Activated naive CD8-positive, alpha-beta T cell treated with anti-CD3 and anti-CD28 coated beads, Interleukin-2, amount 50 U/mL, for 16 hours (primary cell): ENCODE results near the gene UNC13A.
"Not testable (repeated sequence)": the region's sequence is repeated elsewhere in the genome, so short reads cannot be mapped to it uniquely, and the experiment has no call there.

Source experiments
- DNase-seq: peaks from one replicate; pipeline ENCODE4 v3.0.0-alpha.2; 2020; ENCODE audit warnings: low read depth, low spot score

Gene UNC13A

DNA sequence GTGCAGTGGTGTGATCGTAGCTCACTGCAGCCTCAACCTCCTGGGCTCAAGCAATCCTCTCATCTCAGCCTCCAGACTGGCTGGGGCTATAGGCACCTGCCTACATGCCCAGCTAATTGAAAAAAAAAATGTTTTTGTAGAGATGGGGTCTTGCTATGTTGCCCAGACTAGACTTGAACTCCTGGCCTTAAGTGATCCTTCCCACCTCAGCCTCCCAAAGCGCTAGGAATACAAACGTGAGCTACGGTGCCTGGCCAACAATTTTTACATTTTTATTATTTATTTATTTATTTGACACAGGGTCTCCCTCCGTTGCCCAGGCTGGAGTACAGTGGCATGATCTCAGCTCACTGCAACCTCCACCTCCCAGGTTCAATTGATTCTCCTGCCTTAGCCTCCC is 117.9 kb downstream of the UNC13A start:
- DNase-seq, result not testable (repeated sequence)

DNA sequence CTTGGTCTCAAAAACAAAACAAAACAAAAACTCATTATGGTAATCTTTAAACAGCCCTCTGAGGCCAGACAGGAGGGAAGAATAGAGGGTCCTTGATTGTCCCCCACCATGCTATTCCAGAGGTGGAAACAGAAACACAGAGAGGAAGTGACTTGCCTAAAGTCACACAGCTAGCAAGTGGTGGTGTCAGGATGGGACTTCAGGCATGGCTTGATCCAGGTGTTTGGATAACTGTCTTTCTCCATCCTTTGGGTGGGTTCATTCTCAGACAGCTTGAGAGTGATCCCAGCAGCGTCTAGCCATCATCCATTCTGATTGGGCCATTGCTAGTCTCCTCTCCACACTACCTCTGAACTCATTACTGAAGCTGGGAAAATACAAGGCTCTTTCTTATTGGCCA is 120.2 kb downstream of the UNC13A start:
- DNase-seq, result no peak

GRCh38 chr19:17565611-17566010 is 122.5 kb downstream of the UNC13A start:
- DNase-seq, result no peak

- DNase-seq, result no peak
Observed at GRCh38 chr19:17564781-17565180, 123.4 kb downstream of the UNC13A start.

- DNase-seq, result no peak
Observed at GRCh38 chr19:17562561-17562960, 125.6 kb downstream of the UNC13A start.

GRCh38 chr19:17562097-17562496 is 126.1 kb downstream of the UNC13A start:
- DNase-seq, result no peak

DNA sequence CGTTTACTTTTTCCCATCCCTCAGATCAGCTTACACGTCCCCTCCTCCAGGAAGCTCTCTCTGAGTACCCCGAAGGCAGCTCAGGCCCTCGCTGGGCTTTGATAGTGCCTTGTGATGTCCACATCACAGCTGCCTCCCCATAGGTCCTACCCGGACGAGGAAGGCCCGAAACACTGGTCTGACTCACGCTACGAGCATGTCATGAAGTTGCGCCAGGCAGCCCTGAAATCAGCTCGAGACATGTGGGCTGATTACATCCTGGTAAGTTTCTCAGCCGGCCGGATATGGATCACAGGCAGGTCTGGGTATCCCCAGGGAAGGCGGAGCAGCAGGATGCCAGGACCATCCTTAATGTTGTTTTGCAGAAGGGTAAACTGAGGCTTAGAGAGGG is 128.0 kb downstream of the UNC13A start:
- DNase-seq, result no peak

- no peak for DNase-seq
Observed at GRCh38 chr19:17557466-17557865, 130.7 kb downstream of the UNC13A start.

DNA sequence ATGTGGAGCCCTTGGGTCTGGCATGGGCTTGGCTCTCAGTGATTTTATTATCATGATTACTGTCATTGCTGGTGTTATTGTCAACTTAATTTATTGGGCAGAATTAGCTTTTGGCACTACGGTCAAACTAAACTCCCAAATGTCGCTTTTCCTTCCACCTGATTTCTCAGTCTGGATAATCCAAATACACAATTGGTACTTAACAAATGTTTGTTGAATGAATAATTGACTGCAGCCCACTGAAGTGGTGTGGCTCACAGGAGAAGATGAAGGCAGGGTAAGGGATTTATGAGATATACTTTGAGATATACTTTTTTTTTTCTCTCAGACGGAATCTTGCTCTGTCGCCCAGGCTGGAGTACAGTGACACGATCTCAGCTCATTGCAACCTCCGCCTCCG is 131.2 kb downstream of the UNC13A start:
- DNase-seq, result no peak

- no peak for DNase-seq
Observed at GRCh38 chr19:17555929-17556813, 132.0 kb downstream of the UNC13A start.

DNA sequence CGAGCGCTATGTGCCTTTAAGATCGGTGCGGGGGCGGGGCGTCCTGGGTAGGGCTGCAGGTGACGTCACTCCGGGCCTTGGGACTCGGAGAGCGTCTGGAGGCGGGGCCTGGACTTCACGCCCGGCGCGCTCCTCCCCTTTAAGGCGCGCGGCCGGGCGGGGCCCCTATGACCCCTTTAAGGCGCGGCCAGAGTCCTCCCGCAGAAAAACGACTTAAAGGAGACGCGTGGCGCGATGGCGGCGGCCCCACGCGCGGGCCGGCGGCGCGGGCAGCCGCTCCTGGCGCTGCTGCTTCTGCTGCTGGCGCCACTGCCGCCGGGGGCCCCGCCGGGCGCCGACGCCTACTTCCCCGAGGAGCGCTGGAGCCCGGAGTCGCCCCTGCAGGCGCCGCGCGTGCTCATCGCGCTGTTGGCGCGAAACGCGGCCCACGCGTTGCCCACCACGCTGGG is 132.7 kb downstream of the UNC13A start, which contains the start of gene COLGALT1:
TSS of gene COLGALT1 (plus strand) at position 170 of the 449 bp plus-strand sequence. CDS start at position 235, 65 bp downstream.
- peak; percentile 97 for DNase-seq

DNA sequence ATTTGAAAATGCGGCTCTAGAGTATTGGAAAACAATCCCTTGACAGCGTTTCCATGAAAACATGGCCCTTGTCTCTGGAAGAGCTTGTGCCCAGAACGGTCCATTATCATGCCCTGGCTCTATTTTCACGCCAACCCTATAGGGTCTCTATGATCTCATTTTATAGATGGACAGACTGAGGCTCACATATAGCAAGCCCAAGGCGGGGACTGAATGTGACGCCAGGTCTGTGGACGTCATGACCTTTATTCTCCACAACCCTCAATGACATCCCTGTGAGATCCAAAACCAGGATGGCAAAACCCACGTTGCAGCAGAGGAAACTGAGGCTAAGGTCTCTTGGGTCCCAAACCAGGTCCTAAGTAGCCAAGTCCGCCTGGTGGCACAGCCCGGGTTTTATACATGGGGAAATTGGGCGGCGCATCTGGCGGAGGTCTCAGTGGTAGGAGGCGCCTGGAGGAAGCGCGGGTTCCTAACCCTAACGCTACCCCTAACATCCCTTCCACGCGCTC is 133.1 kb downstream of the UNC13A start:
- no peak for DNase-seq

- no peak for DNase-seq
Observed at GRCh38 chr19:17553256-17553655, 134.9 kb downstream of the UNC13A start.

- DNase-seq, result not testable (repeated sequence)
Observed at GRCh38 chr19:17552735-17553134, 135.4 kb downstream of the UNC13A start.
